T-cell (primary cell): ENCODE data around the gene RSU1. TPM values are rescaled to one million over a fixed set of nuclear protein-coding genes. Genes with fewer than 3 reads are reported as not detected.

Source experiments
- ATAC-seq, 4 experiments: fragments of 200-7000 bp in 3 of 4; fragments of 150-1000 bp in 1 of 4; cut with Tn5 transposase; replicated peaks in 1 of 4; 1 replicate in 3 of 4; 2 replicates in 1 of 4; pipeline ENCODE4 v1.10.0; 2021; ENCODE audit warnings: moderate library complexity in 3 of 4, mild to moderate bottlenecking in 2 of 4, moderate number of reproducible peaks in 1 of 4
- CTCF ChIA-PET, 2 donors: fragments of 300-600 bp; sonication (Branson Sonifier 250); formaldehyde crosslinking; loops; one replicate each; lab custom pipeline; 2022; ENCODE audit warnings: antibody characterized with exemption in 2 of 2; lab: Charles Lee
- POLR2A ChIA-PET, 2 donors: fragments of 300-600 bp; sonication (Branson Sonifier 250); formaldehyde crosslinking; loops; one replicate each; lab custom pipeline; 2022; ENCODE audit warnings: antibody characterized with exemption in 2 of 2; lab: Charles Lee
- DNase-seq, 35 experiments: peaks; one replicate each; pipeline versions ENCODE4 v3.0.0 to v3.0.0-alpha.2; 2013 to 2023
- H3K27ac ChIP-seq: one replicate; pipeline ENCODE4 v1.5.1; 2013; ENCODE audit warnings: low read length
- H3K27me3 ChIP-seq, 2 experiments: replicated peaks in 1 of 2; 1 replicate in 1 of 2; 2 replicates in 1 of 2; pipeline versions ENCODE4 v1.6.1 to v1.7.0; 2013; ENCODE audit warnings: low read length in 1 of 2, mixed read lengths in 1 of 2; ENCODE audit not compliant: control insufficient read depth in 2 of 2, insufficient read depth in 2 of 2; ENCODE audit errors: extremely low read depth in 1 of 2
- H3K36me3 ChIP-seq, 2 donors: 1 replicate in 1 of 2; 2 replicates in 1 of 2; pipeline versions ENCODE4 v1.6.1 to v1.7.0; 2013; ENCODE audit warnings: low read length in 1 of 2; ENCODE audit not compliant: control insufficient read depth in 2 of 2, insufficient read depth in 1 of 2; ENCODE audit errors: extremely low read depth in 1 of 2
- H3K4me1 ChIP-seq, 2 experiments: 1 replicate in 1 of 2; 2 replicates in 1 of 2; pipeline versions ENCODE4 v1.6.1 to v1.7.0; 2013; ENCODE audit warnings: low read length in 2 of 2, mixed read lengths in 1 of 2; ENCODE audit not compliant: insufficient read depth in 2 of 2, control insufficient read depth in 1 of 2; ENCODE audit errors: extremely low read depth in 1 of 2
- H3K4me3 ChIP-seq, 2 donors: 1 replicate in 1 of 2; 2 replicates in 1 of 2; pipeline versions ENCODE4 v1.5.1 to v1.7.0; 2013; ENCODE audit warnings: mild to moderate bottlenecking in 2 of 2, low read length in 1 of 2, moderate library complexity in 1 of 2; ENCODE audit not compliant: control insufficient read depth in 1 of 2; ENCODE audit errors: extremely low read depth in 1 of 2
- H3K9me3 ChIP-seq: 2 replicates; pipeline ENCODE4 v1.7.0; 2013
- H3K27ac Mint-ChIP-seq, 2 donors: one replicate each; pipeline ENCODE4 v1.8.0; 2020 to 2021; ENCODE audit warnings: mild to moderate bottlenecking in 2 of 2, mixed read lengths in 2 of 2
- H3K27me3 Mint-ChIP-seq, 2 donors: one replicate each; pipeline ENCODE4 v1.8.0; 2021 to 2022; ENCODE audit warnings: mixed read lengths in 2 of 2
- H3K36me3 Mint-ChIP-seq: one replicate; pipeline ENCODE4 v1.8.0; 2021; ENCODE audit warnings: mixed read lengths
- H3K4me1 Mint-ChIP-seq, 3 donors: one replicate each; pipeline ENCODE4 v1.8.0; 2020 to 2022; ENCODE audit warnings: mixed read lengths in 3 of 3, mild to moderate bottlenecking in 1 of 3
- H3K4me3 Mint-ChIP-seq, 3 donors: one replicate each; pipeline ENCODE4 v1.8.0; 2020 to 2022; ENCODE audit warnings: mild to moderate bottlenecking in 3 of 3, mixed read lengths in 3 of 3, moderate library complexity in 3 of 3
- H3K9me3 Mint-ChIP-seq, 3 donors: one replicate each; pipeline ENCODE4 v1.8.0; 2020 to 2022; ENCODE audit warnings: mixed read lengths in 3 of 3
- WGBS: methylation state at CpG from one replicate; pipeline ENCODE4 v1.1.5; 2013; ENCODE audit warnings: missing lambda C conversion rate; ENCODE audit not compliant: insufficient coverage; 5-methylcytosine and 5-hydroxymethylcytosine counted together
- total RNA-seq, 35 experiments: library from RNA in 6 of 35; stranded (reverse) in 6 of 35; fragments of 120-200 nt in 1 of 35; gene quantifications; one replicate each; pipeline versions ENCODE4 v1.2.1 to v1.2.4 and lab custom pipeline; 2013 to 2026

The RSU1 gene
- total RNA-seq, 5 donors from 2014 or later (not counting 1 experiment from before 2014, with no cell fraction given) = 49.5 to 60.4 (median 58.1) TPM

GRCh38 chr10:16675334-16675733 lies 141.9 kb downstream of the RSU1 start:
- H3K9me3 Mint-ChIP-seq = peaks cover 0 to 11% (median 4%) of the 10 kb centered on the region in 3 donors
- H3K4me1 Mint-ChIP-seq = peaks cover 0 to 7% (median 0%) of the 10 kb centered on the region in 3 donors
- Histone ChIP-seq H3K27me3 (no peaks in the 10 kb centered on the region), H3K4me3 (no peak overlapping the region), H3K36me3 (peaks cover 0 to 3% of the 10 kb centered on the region in 2 donors), H3K27ac (no peak overlapping the region), H3K4me1 (no peaks in the 10 kb centered on the region), H3K9me3 (no peaks in the 10 kb centered on the region)
- CTCF ChIA-PET = no interaction called here
- peaks cover 72% of the 10 kb centered on the region for H3K36me3 Mint-ChIP-seq
- no CpG with 5 or more reads among the region's 2 CpGs for WGBS
- POLR2A ChIA-PET = no interaction called here
- DNase-seq (no peak), ATAC-seq (no peak)
- H3K4me3 Mint-ChIP-seq = no peak overlapping the region
- H3K27ac Mint-ChIP-seq = no peak overlapping the region
- H3K27me3 Mint-ChIP-seq = no peaks in the 10 kb centered on the region

- ATAC-seq = no peak
- DNase-seq = no peak
- peaks cover 0 to 3% of the 10 kb centered on the region in 2 donors for H3K36me3 ChIP-seq
- H3K27me3 ChIP-seq = no peaks in the 10 kb centered on the region
- H3K9me3 Mint-ChIP-seq = peaks cover 3 to 11% (median 4%) of the 10 kb centered on the region in 3 donors
- H3K4me3 Mint-ChIP-seq = no peak overlapping the region
- H3K4me1 Mint-ChIP-seq = peaks cover 0 to 10% (median 0%) of the 10 kb centered on the region in 3 donors
- H3K27ac ChIP-seq = no peak overlapping the region
- ChIA-PET POLR2A (interaction anchor here in 1 of 2 donors (0.6 kb wide), 1 partner anchor 884 kb away, joined by 8 read pairs; no protein-coding TSS in a partner anchor), CTCF (no interaction called here)
- no peaks in the 10 kb centered on the region for H3K9me3 ChIP-seq
- no peak overlapping the region for H3K27ac Mint-ChIP-seq
- no peaks in the 10 kb centered on the region for H3K27me3 Mint-ChIP-seq
- WGBS = 98% methylated on average over 9 of the region's 9 CpGs
- H3K36me3 Mint-ChIP-seq = peaks cover 75% of the 10 kb centered on the region
- H3K4me3 ChIP-seq = no peak overlapping the region
- H3K4me1 ChIP-seq = no peaks in the 10 kb centered on the region
These were observed 143.0 kb downstream of the RSU1 start for GRCh38 chr10:16674147-16674703.

GRCh38 chr10:16673443-16673842 lies 143.8 kb downstream of the RSU1 start:
- Mint-ChIP-seq H3K4me1 (peaks cover 2 to 6% (median 3%) of the 10 kb centered on the region in 3 donors), H3K4me3 (no peak overlapping the region), H3K27ac (no peak overlapping the region), H3K27me3 (no peaks in the 10 kb centered on the region), H3K36me3 (peaks cover 76% of the 10 kb centered on the region), H3K9me3 (peaks cover 3 to 11% (median 4%) of the 10 kb centered on the region in 3 donors)
- DNase-seq (no peak), ATAC-seq (no peak)
- Histone ChIP-seq H3K27me3 (no peaks in the 10 kb centered on the region), H3K9me3 (no peaks in the 10 kb centered on the region), H3K27ac (no peak overlapping the region), H3K36me3 (peaks cover 0 to 3% of the 10 kb centered on the region in 2 donors), H3K4me1 (no peaks in the 10 kb centered on the region), H3K4me3 (no peak overlapping the region)
- ChIA-PET POLR2A (no interaction called here), CTCF (no interaction called here)
- 96% methylated on average over 6 of the region's 6 CpGs for WGBS

GRCh38 chr10:16663444-16663843 lies 153.8 kb downstream of the RSU1 start:
- no peaks in the 10 kb centered on the region for H3K9me3 Mint-ChIP-seq
- ATAC-seq (no peak), DNase-seq (no peak)
- Histone ChIP-seq H3K36me3 (no peaks in the 10 kb centered on the region), H3K27ac (no peak overlapping the region), H3K9me3 (no peaks in the 10 kb centered on the region), H3K4me1 (no peaks in the 10 kb centered on the region), H3K4me3 (no peak overlapping the region), H3K27me3 (no peaks in the 10 kb centered on the region)
- CTCF ChIA-PET = no interaction called here
- H3K36me3 Mint-ChIP-seq = peaks cover 37% of the 10 kb centered on the region
- no peak overlapping the region for H3K27ac Mint-ChIP-seq
- POLR2A ChIA-PET = interaction anchor here in 1 of 2 donors (0.6 kb wide), 1 partner anchor 18 kb away, joined by 3 read pairs; no protein-coding TSS in a partner anchor
- H3K27me3 Mint-ChIP-seq = no peaks in the 10 kb centered on the region
- H3K4me3 Mint-ChIP-seq = no peak overlapping the region
- H3K4me1 Mint-ChIP-seq = no peaks in the 10 kb centered on the region
- WGBS = 96% methylated on average over 4 of the region's 7 CpGs

DNA sequence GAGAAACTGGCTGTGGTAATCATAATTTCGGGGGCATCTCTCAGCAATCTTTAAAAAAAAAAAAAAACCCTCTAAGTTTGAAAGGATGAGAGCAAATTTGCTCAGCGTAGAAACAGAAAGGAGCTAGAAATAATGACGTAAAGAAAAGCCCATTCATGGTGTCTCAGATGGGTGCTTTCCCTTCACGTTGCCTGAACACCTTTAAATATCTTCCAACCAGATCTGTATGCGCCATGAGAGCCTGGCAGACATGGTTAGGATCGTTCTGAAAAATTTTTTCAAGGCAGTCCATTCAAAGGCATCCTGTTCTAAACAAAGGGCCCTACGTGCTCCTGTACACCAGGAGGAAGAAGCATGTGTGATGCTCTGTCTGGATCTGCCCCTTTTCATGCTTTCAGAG lies 154.3 kb downstream of the RSU1 start:
- no peaks in the 10 kb centered on the region for H3K4me1 ChIP-seq
- POLR2A ChIA-PET = interaction anchor here in 1 of 2 donors (0.6 kb wide), 1 partner anchor 19 kb away, joined by 3 read pairs; no protein-coding TSS in a partner anchor
- no peak overlapping the region for H3K27ac ChIP-seq
- Mint-ChIP-seq H3K27me3 (no peaks in the 10 kb centered on the region), H3K4me3 (no peak overlapping the region), H3K36me3 (peaks cover 32% of the 10 kb centered on the region), H3K9me3 (no peaks in the 10 kb centered on the region), H3K4me1 (no peaks in the 10 kb centered on the region), H3K27ac (no peak overlapping the region)
- WGBS = 79% methylated on average over 4 of the region's 7 CpGs
- no peaks in the 10 kb centered on the region for H3K36me3 ChIP-seq
- no peak overlapping the region for H3K4me3 ChIP-seq
- ATAC-seq = no peak
- CTCF ChIA-PET = no interaction called here
- no peak for DNase-seq
- no peaks in the 10 kb centered on the region for H3K27me3 ChIP-seq
- no peaks in the 10 kb centered on the region for H3K9me3 ChIP-seq

DNA sequence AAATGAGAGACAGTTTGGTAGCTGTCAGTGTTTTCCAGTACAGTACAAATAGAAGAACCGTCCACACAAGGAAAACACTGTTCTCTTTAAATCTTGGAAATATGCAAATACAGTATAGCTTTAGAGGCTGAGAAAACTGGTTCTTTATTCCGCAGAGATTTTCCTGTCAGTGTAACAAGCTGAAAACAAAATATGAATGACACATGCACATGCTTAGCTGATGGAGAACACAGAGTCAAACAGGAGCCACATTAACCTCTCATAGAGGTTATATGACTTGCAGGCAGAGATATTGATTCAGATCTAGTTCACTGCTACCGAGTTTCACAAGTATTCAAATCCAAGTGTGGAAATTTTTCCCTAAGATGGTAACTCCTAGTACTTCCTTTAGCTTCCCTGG lies 160.3 kb downstream of the RSU1 start:
- Mint-ChIP-seq H3K9me3 (no peaks in the 10 kb centered on the region), H3K4me1 (peaks cover 0 to 2% (median 2%) of the 10 kb centered on the region in 3 donors), H3K4me3 (no peak overlapping the region), H3K27me3 (no peaks in the 10 kb centered on the region), H3K27ac (no peak overlapping the region), H3K36me3 (peaks cover 7% of the 10 kb centered on the region)
- no peaks in the 10 kb centered on the region for H3K27me3 ChIP-seq
- POLR2A ChIA-PET = no interaction called here
- no peaks in the 10 kb centered on the region for H3K36me3 ChIP-seq
- H3K4me3 ChIP-seq = no peak overlapping the region
- H3K9me3 ChIP-seq = no peaks in the 10 kb centered on the region
- no CpG with 5 or more reads among the region's 3 CpGs for WGBS
- H3K4me1 ChIP-seq = no peaks in the 10 kb centered on the region
- no peak for DNase-seq
- ATAC-seq = no peak
- H3K27ac ChIP-seq = no peak overlapping the region
- CTCF ChIA-PET = no interaction called here
